NCI-H2227 (cell line): ENCODE results near the gene RAD51B.
"Not testable (repeated sequence)": the region's sequence is repeated elsewhere in the genome, so short reads cannot be mapped to it uniquely, and the experiment has no call there.

ENCODE experiments used
- DNase-seq: peaks from one replicate; lab custom pipeline; 2025; ENCODE audit not compliant: unreplicated experiment; lab: John Stamatoyannopoulos, UW

Gene RAD51B

GRCh38 chr14:68416171-68416570, 596.6 kb downstream of the RAD51B start:
- no peak for DNase-seq

DNA sequence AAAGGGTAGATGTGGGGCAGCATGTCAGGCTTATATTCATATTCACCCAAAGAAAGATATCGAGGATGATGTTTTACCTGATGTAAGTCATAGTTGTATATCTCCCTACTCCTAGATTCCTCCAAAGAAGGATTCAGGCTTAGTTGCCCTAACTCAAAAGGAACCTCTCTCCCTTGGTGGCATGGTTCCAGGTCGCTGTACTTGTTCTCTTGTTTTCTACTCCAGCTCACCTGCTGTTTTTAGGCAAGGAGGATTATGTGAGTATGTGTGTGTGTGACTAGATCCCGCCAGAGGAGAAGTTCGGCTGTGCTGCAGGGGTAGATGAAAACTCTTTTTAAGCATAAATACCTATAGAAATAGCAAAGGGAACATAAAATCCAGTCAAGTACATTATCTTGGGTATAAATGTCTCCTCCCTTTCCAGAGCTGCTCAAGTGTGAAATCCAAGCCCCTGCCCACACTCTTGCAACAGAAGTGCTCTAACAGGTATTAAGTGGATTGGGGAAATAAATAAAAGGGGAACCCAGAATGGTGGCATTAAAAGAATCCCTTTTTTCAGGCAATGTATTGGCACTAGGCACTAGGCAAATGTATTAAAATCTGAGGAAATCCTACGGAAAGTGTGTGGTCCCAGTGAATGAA, 597.6 kb downstream of the RAD51B start:
- DNase-seq = no peak

DNA sequence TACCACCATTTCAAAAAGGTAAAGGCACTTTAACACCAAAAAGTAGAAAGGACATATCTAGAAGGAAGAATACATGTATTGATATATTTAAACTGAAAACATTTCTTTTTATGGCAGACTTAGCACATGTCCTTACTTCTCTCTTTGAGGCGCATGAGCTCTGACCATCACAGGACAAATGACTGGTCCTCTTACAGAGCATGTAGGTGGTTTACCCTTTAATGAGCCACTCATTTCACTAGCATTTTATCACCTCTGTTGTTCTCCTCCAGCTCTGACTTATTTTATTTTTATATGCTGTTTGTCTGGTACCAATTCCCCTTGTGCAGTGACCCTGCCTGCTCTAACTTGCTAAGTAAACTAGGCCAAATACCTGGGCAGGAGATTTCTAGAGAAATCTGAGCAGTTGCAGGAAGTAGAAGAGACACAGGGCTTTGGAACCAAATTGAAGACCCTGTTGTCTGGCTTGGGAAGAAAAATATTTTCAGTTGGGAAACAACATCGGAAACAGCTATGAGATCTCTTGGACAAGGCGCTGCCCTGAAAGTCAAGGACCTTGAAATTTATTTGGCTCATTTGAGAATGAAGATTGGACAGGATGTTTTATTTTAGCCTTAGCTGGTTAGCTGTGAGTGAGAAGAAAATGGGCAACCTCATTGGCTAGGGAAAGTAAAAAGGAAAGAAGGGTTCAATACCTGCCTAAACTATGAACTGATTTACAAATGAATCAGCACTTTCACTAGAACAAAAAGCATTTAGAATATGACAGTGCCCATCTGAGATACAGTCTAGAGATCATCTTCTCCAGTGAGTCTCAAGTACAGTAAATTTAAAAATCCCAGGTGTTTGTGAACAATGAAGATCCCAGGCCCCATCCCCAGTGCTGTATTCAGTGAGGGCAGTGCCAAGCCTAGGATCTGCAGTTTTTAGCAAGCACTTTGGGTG, 598.9 kb downstream of the RAD51B start:
- no peak for DNase-seq

GRCh38 chr14:68420350-68420749, 600.8 kb downstream of the RAD51B start:
- no peak for DNase-seq

GRCh38 chr14:68421116-68421515, 601.5 kb downstream of the RAD51B start:
- DNase-seq = no peak

GRCh38 chr14:68423686-68424085, 604.1 kb downstream of the RAD51B start:
- DNase-seq = no peak

- no peak for DNase-seq
These were observed 605.0 kb downstream of the RAD51B start for GRCh38 chr14:68424443-68425172.

DNA sequence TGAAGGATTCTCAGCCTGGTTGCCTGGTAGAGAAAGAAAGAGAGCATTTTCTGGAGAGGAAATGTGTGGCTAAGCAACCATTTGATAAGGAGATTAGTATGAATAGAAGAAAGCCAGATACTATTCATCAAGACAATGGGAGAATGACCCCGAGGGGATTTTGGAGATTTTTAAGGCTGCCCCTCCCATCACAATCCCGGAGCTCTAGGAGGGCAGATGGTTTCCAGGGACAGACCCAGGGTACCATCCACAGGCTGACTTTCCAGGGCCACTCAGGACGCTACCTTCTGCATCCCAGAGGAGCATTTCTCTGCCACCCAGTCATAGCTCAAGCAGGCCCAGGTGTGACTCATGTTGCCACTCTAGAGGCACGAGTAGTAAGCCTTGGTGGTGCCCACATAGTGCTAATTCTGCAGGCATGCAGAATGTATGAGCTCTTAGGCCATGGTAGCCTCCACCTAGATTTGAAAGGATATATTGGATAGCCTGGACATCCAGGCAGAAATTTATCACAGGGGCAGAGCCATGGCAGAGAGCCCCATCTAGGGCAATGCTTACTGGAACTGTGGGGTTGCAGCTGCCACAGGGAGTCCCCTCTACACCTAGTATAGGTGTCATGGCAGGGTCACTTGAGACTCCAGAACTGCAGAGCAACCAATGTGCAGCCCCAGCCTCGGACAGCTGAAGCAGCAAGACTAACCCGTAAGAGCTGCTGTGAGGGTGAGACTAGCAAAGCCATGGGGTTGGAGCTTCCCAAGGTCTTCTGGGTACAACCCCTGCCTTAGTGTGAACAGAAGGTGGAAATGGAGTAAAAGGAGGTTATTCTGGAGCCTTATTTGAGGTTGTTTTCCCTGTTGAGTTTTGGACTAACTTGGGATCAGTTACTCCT, 607.3 kb downstream of the RAD51B start:
- DNase-seq = no peak

GRCh38 chr14:68427550-68427890, 607.9 kb downstream of the RAD51B start:
- DNase-seq = no peak

GRCh38 chr14:68428900-68429299, 609.3 kb downstream of the RAD51B start:
- not testable (repeated sequence) for DNase-seq

DNA sequence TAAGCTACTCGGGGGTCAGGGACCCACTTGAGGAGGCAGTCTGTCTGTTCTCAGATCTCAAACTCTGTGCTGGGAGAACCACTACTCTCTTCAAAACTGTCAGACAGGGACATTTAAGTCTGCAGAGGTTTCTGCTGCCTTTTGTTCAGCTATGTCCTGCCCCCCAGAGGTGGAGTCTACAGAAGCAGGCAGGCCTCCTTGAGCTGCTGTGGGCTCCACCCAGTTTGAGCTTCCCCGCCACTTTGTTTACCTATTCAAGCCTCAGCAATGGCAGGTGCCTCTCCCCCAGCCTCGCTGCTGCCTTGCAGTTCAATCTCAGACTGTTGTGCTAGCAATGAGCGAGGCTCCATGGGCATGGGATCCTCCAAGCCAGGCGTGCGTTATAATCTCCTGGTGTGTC, 614.6 kb downstream of the RAD51B start:
- DNase-seq = not testable (repeated sequence)

DNA sequence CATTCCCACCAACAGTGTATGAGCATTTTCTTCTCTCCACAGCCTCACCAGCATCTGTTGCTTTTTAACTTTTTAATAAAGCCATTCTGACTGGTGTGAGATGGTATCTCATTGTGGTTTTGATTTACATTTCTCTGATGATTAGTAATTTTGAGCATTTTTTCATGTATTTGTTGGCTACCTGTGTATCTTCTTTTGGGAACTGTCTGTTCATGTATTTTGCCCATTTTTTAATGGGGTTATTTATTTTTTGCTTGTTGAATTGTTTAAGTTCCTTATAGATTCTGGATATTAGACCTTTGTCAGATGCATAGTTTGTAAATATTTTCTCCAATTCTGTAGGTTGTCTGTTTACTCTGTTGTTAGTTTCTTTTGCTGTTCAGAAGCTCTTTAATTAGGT, 616.1 kb downstream of the RAD51B start:
- DNase-seq = not testable (repeated sequence)

DNA sequence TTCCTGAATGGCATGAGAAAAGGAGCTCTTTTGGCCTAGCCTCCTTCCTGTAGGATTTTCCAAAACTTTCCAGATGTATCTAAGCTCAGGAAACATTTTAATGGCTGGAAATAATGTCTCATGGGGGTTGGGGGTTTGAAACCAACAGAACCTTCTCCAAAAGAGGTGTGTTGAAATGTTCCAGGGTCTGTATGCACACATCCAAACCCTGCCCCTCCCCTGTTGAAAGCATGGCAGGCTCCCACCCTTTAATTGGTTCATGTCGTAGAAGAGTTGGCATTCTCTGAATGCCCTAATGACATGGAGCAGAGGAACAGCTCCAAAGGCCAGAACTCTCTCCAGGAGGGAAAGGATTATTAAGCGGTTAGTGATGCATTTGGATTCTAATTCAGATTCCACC, 620.1 kb downstream of the RAD51B start:
- no peak for DNase-seq

- no peak for DNase-seq
These were observed 621.2 kb downstream of the RAD51B start for GRCh38 chr14:68440820-68441219.

DNA sequence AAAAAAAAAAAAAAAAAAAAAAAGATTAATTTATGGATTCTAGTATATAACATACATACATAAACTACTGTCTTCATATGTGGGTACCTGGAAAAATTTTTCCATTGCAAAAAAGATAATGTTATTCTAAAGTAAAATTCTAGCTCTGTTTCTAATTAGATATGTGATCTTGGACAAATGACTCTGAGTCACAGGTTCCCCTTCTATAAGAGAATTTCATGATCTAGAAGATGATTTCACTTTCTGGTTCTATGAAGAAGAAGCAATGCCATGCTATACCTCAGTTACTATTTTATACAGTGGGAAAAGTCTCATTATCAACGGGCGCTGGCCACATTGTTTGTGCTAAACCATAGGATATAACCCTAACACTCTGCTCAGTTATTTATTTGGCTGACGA, 622.0 kb downstream of the RAD51B start:
- no peak for DNase-seq

GRCh38 chr14:68442828-68443629, 623.5 kb downstream of the RAD51B start:
- DNase-seq = no peak

- DNase-seq = no peak
These were observed 625.0 kb downstream of the RAD51B start for GRCh38 chr14:68444449-68445168.

- DNase-seq = no peak
These were observed 626.9 kb downstream of the RAD51B start for GRCh38 chr14:68446243-68447040.
